ENCODE measurements around the gene RFPL4AL1. TPM values are rescaled to one million over a fixed set of nuclear protein-coding genes. Genes with fewer than 3 reads are reported as not detected.

The RFPL4AL1 gene
- total RNA-seq, 1 donor from 2014 or later: 0.68 TPM

Other genes starting within 250 kb of the RFPL4AL1 start
- gene SBK2, start 232.0 kb upstream of the RFPL4AL1 start, total RNA-seq: not detected in 2 replicates
- gene SBK3, start 223.6 kb upstream of the RFPL4AL1 start, total RNA-seq: 0.17 and 0.74 TPM in 2 replicates
- gene ZNF579, start 188.3 kb upstream of the RFPL4AL1 start, total RNA-seq: 3.2 and 6.7 TPM in 2 replicates
- gene FIZ1, start 169.6 kb upstream of the RFPL4AL1 start, total RNA-seq: 3.9 and 4.9 TPM in 2 replicates
- 12.3 and 14.8 TPM in 2 replicates for gene ZNF524, start 168.8 kb upstream of the RFPL4AL1 start, total RNA-seq
- gene ZNF865, start 163.5 kb upstream of the RFPL4AL1 start, total RNA-seq: 1.4 and 2.6 TPM in 2 replicates
- 3.9 and 5.3 TPM in 2 replicates for gene ZNF784, start 144.6 kb upstream of the RFPL4AL1 start, total RNA-seq
- gene ZNF580, start 128.1 kb upstream of the RFPL4AL1 start, total RNA-seq: 2.0 and 3.6 TPM in 2 replicates
- 16.3 and 20.8 TPM in 2 replicates for gene ZNF581, start 125.5 kb upstream of the RFPL4AL1 start, total RNA-seq
- 7.8 and 13.9 TPM in 2 replicates for gene CCDC106, start 120.9 kb upstream of the RFPL4AL1 start, total RNA-seq
- 84.1 and 172 TPM in 2 replicates for gene U2AF2, start 114.1 kb upstream of the RFPL4AL1 start, total RNA-seq
- gene EPN1, start 93.9 kb upstream of the RFPL4AL1 start, total RNA-seq: 71.6 and 243 TPM in 2 replicates
- not detected in 2 replicates for gene NLRP9, start 30.7 kb upstream of the RFPL4AL1 start, total RNA-seq
- gene RFPL4A, start 10.0 kb upstream of the RFPL4AL1 start, total RNA-seq: 0.14 and 0.51 TPM in 2 replicates
- 0.05 TPM in 1 of 2 replicates, not detected in the other for gene NLRP11, start 62.9 kb downstream of the RFPL4AL1 start, total RNA-seq
- gene NLRP4, start 67.4 kb downstream of the RFPL4AL1 start, total RNA-seq: under 0.01 TPM in 1 of 2 replicates, not detected in the other
- not detected in 2 replicates for gene NLRP13, start 163.2 kb downstream of the RFPL4AL1 start, total RNA-seq
- not detected in 2 replicates for gene NLRP8, start 178.7 kb downstream of the RFPL4AL1 start, total RNA-seq
- gene NLRP5, start 217.7 kb downstream of the RFPL4AL1 start, total RNA-seq: not detected in 2 replicates

Data from dermis blood vessel endothelial cell (primary cell).